DND-41 (cell line): ENCODE data around the gene FHIT.

ENCODE experiments used
- ATAC-seq: fragments of 200-7000 bp; cut with Tn5 transposase; 3 replicates; pipeline ENCODE4 v1.9.1; 2021; ENCODE audit warnings: low read depth; ENCODE audit not compliant: insufficient read depth
- DNase-seq: peaks from one replicate; pipeline ENCODE4 v3.0.0-alpha.2; 2020
- H2AFZ ChIP-seq: 2 replicates; pipeline ENCODE4 v1.6.0; 2012; ENCODE audit warnings: low read depth, low read length
- H3K27ac ChIP-seq: 2 replicates; pipeline ENCODE4 v1.5.1; 2012; ENCODE audit warnings: low read length, inconsistent platforms
- H3K27me3 ChIP-seq: fragments of 200-600 bp; sonication (generic); 2 replicates; pipeline ENCODE4 v1.6.0; 2012; ENCODE audit warnings: low read length, mild to moderate bottlenecking, inconsistent platforms; ENCODE audit not compliant: insufficient read depth, poor library complexity
- H3K36me3 ChIP-seq: 2 replicates; pipeline ENCODE4 v1.5.1; 2012; ENCODE audit warnings: low read length, inconsistent platforms; ENCODE audit not compliant: insufficient read depth
- H3K4me1 ChIP-seq: 2 replicates; pipeline ENCODE4 v1.5.1; 2012; ENCODE audit warnings: mild to moderate bottlenecking, low read length; ENCODE audit not compliant: insufficient read depth
- H3K4me2 ChIP-seq: 2 replicates; pipeline ENCODE4 v1.6.0; 2012; ENCODE audit warnings: mild to moderate bottlenecking, moderate library complexity, low read length, inconsistent platforms; ENCODE audit not compliant: insufficient read depth
- H3K4me3 ChIP-seq, 2 experiments: fragments of 200-600 bp in 1 of 2; shearing (Covaris generic) in 1 of 2; 2 replicates each; pipeline ENCODE4 v1.5.1; 2012 to 2016; ENCODE audit warnings: inconsistent platforms in 2 of 2, low read length in 2 of 2, mild to moderate bottlenecking in 2 of 2, low read depth in 1 of 2, moderate library complexity in 1 of 2
- H3K79me2 ChIP-seq: 2 replicates; pipeline ENCODE4 v1.6.0; 2012; ENCODE audit warnings: low read length, inconsistent platforms; ENCODE audit not compliant: insufficient read depth
- H3K9ac ChIP-seq: 2 replicates; pipeline ENCODE4 v1.6.0; 2012; ENCODE audit warnings: low read depth, mild to moderate bottlenecking, inconsistent platforms, low read length, moderate library complexity
- H3K9me3 ChIP-seq: 2 replicates; pipeline ENCODE4 v1.5.1; 2012; ENCODE audit warnings: low read length, moderate library complexity, mild to moderate bottlenecking, inconsistent platforms; ENCODE audit not compliant: insufficient read depth, severe bottlenecking
- H4K20me1 ChIP-seq: 2 replicates; pipeline ENCODE4 v1.6.0; 2012; ENCODE audit warnings: low read length; ENCODE audit not compliant: insufficient read depth
- EZH2 ChIP-seq: IDR thresholded peaks from 3 replicates; pipeline ENCODE4 v1.6.1; 2012; ENCODE audit warnings: borderline replicate concordance, low read depth, mild to moderate bottlenecking, moderate library complexity, low read length, inconsistent platforms; ENCODE audit not compliant: severe bottlenecking
- TF ChIP-seq, protein P1 (sequence below): IDR thresholded peaks from 2 replicates; pipeline ENCODE4 v1.5.1; 2012; ENCODE audit warnings: borderline replicate concordance, low read length, moderate library complexity, mild to moderate bottlenecking; ENCODE audit not compliant: poor library complexity, severe bottlenecking; ENCODE audit errors: extremely low read depth

Gene FHIT

DNA sequence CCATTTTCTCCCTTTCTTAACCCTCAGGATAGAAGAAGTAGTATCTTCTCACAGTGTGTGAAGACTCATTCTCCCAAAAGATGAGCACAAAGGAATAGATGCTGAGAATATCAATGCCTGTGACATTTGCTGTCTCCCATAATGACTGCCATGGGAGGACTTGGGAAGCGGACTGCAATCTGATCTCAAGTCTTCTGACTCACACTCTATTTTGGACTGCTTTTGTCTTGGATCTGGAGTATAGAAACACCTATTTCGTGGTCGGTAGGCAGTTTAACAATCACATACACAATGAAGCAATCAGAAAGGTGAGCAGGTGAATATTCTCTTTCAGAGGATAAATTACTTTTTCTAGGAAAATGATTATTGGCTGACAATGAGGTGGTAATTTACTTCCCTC lies 852.0 kb downstream of the FHIT start:
- H3K9me3 ChIP-seq = peaks cover 8% of the 10 kb centered on the region
- no peak overlapping the region for H3K9ac ChIP-seq
- no peaks in the 10 kb centered on the region for H3K36me3 ChIP-seq
- H3K4me3 ChIP-seq = no peak overlapping the region
- TF ChIP-seq, protein P1, sequence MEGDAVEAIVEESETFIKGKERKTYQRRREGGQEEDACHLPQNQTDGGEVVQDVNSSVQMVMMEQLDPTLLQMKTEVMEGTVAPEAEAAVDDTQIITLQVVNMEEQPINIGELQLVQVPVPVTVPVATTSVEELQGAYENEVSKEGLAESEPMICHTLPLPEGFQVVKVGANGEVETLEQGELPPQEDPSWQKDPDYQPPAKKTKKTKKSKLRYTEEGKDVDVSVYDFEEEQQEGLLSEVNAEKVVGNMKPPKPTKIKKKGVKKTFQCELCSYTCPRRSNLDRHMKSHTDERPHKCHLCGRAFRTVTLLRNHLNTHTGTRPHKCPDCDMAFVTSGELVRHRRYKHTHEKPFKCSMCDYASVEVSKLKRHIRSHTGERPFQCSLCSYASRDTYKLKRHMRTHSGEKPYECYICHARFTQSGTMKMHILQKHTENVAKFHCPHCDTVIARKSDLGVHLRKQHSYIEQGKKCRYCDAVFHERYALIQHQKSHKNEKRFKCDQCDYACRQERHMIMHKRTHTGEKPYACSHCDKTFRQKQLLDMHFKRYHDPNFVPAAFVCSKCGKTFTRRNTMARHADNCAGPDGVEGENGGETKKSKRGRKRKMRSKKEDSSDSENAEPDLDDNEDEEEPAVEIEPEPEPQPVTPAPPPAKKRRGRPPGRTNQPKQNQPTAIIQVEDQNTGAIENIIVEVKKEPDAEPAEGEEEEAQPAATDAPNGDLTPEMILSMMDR = no peak
- no peak for TF ChIP-seq EZH2
- H3K4me1 ChIP-seq = no peaks in the 10 kb centered on the region
- DNase-seq (no peak), ATAC-seq (no peak)
- H2AFZ ChIP-seq = no peak overlapping the region
- no peaks in the 10 kb centered on the region for H3K27me3 ChIP-seq
- H3K27ac ChIP-seq = no peak overlapping the region
- no peaks in the 10 kb centered on the region for H4K20me1 ChIP-seq
- H3K79me2 ChIP-seq = no peaks in the 10 kb centered on the region
- no peak overlapping the region for H3K4me2 ChIP-seq

GRCh38 chr3:60395173-60395762 lies 856.0 kb downstream of the FHIT start:
- ATAC-seq (no peak), DNase-seq (no peak)
- Histone ChIP-seq H3K27me3 (no peaks in the 10 kb centered on the region), H3K9ac (no peak overlapping the region), H3K79me2 (no peaks in the 10 kb centered on the region), H3K36me3 (no peaks in the 10 kb centered on the region), H3K9me3 (peaks cover 8% of the 10 kb centered on the region), H4K20me1 (no peaks in the 10 kb centered on the region), H3K4me1 (no peaks in the 10 kb centered on the region), H3K27ac (no peak overlapping the region), H3K4me2 (no peak overlapping the region), H2AFZ (no peak overlapping the region), H3K4me3 (no peak overlapping the region)
- TF ChIP-seq, protein P1 = no peak
- TF ChIP-seq EZH2 = no peak

- no peaks in the 10 kb centered on the region for H3K27me3 ChIP-seq
- H3K4me1 ChIP-seq = no peaks in the 10 kb centered on the region
- no peak for ATAC-seq
- no peak for DNase-seq
- no peak overlapping the region for H3K4me2 ChIP-seq
- H3K36me3 ChIP-seq = no peaks in the 10 kb centered on the region
- no peak overlapping the region for H3K9ac ChIP-seq
- H3K9me3 ChIP-seq = peaks cover 8% of the 10 kb centered on the region
- TF ChIP-seq, protein P1 = no peak
- no peak for TF ChIP-seq EZH2
- H2AFZ ChIP-seq = no peak overlapping the region; the same call in 1 of the 2 replicates
- H3K79me2 ChIP-seq = no peaks in the 10 kb centered on the region
- H3K27ac ChIP-seq = no peak overlapping the region
- H3K4me3 ChIP-seq = no peak overlapping the region
- H4K20me1 ChIP-seq = no peaks in the 10 kb centered on the region
Observed at GRCh38 chr3:60393946-60394345, 857.3 kb downstream of the FHIT start.
